ENCODE measurements around the gene RFX4.

The RFX4 gene

GRCh38 chr12:106712768-106713167 is 130.0 kb downstream of the RFX4 start:
- H3K4me3 ChIP-seq (ENCODE audit: low read depth, low read length), result no peak overlapping the region
- TF ChIP-seq, protein P1, sequence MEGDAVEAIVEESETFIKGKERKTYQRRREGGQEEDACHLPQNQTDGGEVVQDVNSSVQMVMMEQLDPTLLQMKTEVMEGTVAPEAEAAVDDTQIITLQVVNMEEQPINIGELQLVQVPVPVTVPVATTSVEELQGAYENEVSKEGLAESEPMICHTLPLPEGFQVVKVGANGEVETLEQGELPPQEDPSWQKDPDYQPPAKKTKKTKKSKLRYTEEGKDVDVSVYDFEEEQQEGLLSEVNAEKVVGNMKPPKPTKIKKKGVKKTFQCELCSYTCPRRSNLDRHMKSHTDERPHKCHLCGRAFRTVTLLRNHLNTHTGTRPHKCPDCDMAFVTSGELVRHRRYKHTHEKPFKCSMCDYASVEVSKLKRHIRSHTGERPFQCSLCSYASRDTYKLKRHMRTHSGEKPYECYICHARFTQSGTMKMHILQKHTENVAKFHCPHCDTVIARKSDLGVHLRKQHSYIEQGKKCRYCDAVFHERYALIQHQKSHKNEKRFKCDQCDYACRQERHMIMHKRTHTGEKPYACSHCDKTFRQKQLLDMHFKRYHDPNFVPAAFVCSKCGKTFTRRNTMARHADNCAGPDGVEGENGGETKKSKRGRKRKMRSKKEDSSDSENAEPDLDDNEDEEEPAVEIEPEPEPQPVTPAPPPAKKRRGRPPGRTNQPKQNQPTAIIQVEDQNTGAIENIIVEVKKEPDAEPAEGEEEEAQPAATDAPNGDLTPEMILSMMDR (IDR thresholded peaks at IDR 0.05; ENCODE audit: insufficient read depth, low read depth, low read length, missing control alignments), result no peak
- no peak for DNase-seq (ENCODE audit: low read depth)

DNA sequence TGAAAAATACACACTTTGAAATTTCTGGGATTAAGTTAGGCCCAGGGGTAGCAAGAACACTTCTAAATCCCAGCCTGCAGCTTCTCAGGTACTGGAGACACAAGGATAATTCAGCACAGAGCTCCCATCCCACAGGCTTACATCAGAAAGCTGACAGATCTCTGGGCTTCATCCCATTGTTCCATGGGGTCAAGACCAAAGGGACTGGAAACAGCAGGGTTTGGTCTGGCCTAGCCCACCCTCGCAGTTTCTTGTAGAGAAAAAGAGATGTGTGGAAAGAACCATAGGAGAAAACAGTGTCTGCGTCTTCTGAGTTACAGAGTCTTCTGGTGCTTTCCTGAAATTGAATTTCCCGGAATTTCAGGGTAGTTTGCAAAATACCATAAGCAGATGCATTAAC is 132.1 kb downstream of the RFX4 start:
- TF ChIP-seq, protein P1 (IDR thresholded peaks at IDR 0.05; ENCODE audit: insufficient read depth, low read depth, low read length, missing control alignments), result no peak
- DNase-seq (ENCODE audit: low read depth), result no peak

GRCh38 chr12:106715582-106715981 is 132.8 kb downstream of the RFX4 start:
- no peak overlapping the region for H3K4me3 ChIP-seq (ENCODE audit: low read depth, low read length)
- no peak for DNase-seq (ENCODE audit: low read depth)
- TF ChIP-seq, protein P1 (IDR thresholded peaks at IDR 0.05; ENCODE audit: insufficient read depth, low read depth, low read length, missing control alignments), result no peak

More for the DNA sequence above, 132.1 kb downstream of the RFX4 start:
- H3K4me3 ChIP-seq (ENCODE audit: low read depth, low read length), result no peak overlapping the region

GRCh38 chr12:106717673-106718072 is 134.9 kb downstream of the RFX4 start:
- no peak overlapping the region for H3K4me3 ChIP-seq (ENCODE audit: low read depth, low read length)
- TF ChIP-seq, protein P1 (IDR thresholded peaks at IDR 0.05; ENCODE audit: insufficient read depth, low read depth, low read length, missing control alignments), result no peak
- no peak for DNase-seq (ENCODE audit: low read depth)

GRCh38 chr12:106719879-106720278 is 137.1 kb downstream of the RFX4 start:
- H3K4me3 ChIP-seq (ENCODE audit: low read depth, low read length), result no peak overlapping the region
- DNase-seq (ENCODE audit: low read depth), result no peak
- TF ChIP-seq, protein P1 (IDR thresholded peaks at IDR 0.05; ENCODE audit: insufficient read depth, low read depth, low read length, missing control alignments), result no peak

GRCh38 chr12:106720696-106721095 is 137.9 kb downstream of the RFX4 start:
- TF ChIP-seq, protein P1 (IDR thresholded peaks at IDR 0.05; ENCODE audit: insufficient read depth, low read depth, low read length, missing control alignments), result no peak
- DNase-seq (ENCODE audit: low read depth), result no peak
- no peak overlapping the region for H3K4me3 ChIP-seq (ENCODE audit: low read depth, low read length)

DNA sequence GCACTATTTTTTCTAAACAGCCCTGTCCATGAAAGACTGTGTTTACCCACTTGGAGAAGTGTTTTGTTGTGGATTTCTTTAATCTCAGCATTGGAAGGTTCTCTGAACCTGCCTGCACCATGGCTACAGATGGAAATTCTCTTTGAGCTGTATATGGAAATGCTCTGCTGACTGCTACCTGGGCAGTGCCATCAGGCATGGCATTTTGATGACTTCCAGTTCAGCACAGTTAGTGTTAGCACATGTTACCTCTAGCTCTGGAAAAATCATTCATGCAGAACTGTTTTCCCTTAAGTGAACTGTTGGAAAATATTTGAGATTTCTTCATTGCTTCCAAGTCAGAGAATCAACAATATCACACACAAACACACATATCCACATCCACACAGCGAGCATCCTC is 139.1 kb downstream of the RFX4 start:
- H3K4me3 ChIP-seq (ENCODE audit: low read depth, low read length), result no peak overlapping the region
- DNase-seq (ENCODE audit: low read depth), result no peak
- TF ChIP-seq, protein P1 (IDR thresholded peaks at IDR 0.05; ENCODE audit: insufficient read depth, low read depth, low read length, missing control alignments), result no peak
